Smooth muscle cell (in vitro differentiated cells): ENCODE data around the gene G6PC3. TPM values are rescaled to one million over a fixed set of nuclear protein-coding genes. Genes with fewer than 3 reads are reported as not detected.
A peak's percentile ranks its signal among the peaks of the same experiment; 100 is the strongest.

Source experiments
- DNase-seq: peaks from one replicate; lab custom pipeline; 2025; ENCODE audit not compliant: unreplicated experiment; lab: John Stamatoyannopoulos, UW
- H2AFZ ChIP-seq: fragments of 200-600 bp; sonication (generic); 2 replicates; pipeline ENCODE4 v1.6.0; 2016; ENCODE audit warnings: antibody characterized with exemption, low read depth, mild to moderate bottlenecking
- H3F3A ChIP-seq: fragments of 200-600 bp; sonication (generic); 2 replicates; pipeline ENCODE4 v1.6.0; 2017; ENCODE audit warnings: antibody characterized with exemption, low read depth
- H3K27ac ChIP-seq: fragments of 200-600 bp; sonication (generic); 2 replicates; pipeline ENCODE4 v1.5.1; 2016; ENCODE audit warnings: low read depth, mild to moderate bottlenecking
- H3K27me3 ChIP-seq: fragments of 200-600 bp; sonication (generic); 2 replicates; pipeline ENCODE4 v1.6.1; 2016; ENCODE audit warnings: low read depth, mild to moderate bottlenecking
- H3K36me3 ChIP-seq: fragments of 200-600 bp; sonication (generic); 2 replicates; pipeline ENCODE4 v1.5.1; 2016; ENCODE audit warnings: low read depth
- H3K4me1 ChIP-seq: fragments of 200-600 bp; sonication (generic); 2 replicates; pipeline ENCODE4 v1.5.1; 2016; ENCODE audit warnings: low read depth
- H3K4me2 ChIP-seq: fragments of 200-600 bp; sonication (generic); 2 replicates; pipeline ENCODE4 v1.6.0; 2016; ENCODE audit warnings: mild to moderate bottlenecking
- H3K4me3 ChIP-seq: fragments of 200-600 bp; sonication (generic); 2 replicates; pipeline ENCODE4 v1.5.1; 2016; ENCODE audit warnings: mild to moderate bottlenecking
- H3K79me2 ChIP-seq: fragments of 200-600 bp; sonication (generic); 2 replicates; pipeline ENCODE4 v1.6.0; 2016; ENCODE audit warnings: low read depth, mild to moderate bottlenecking
- H3K9ac ChIP-seq: fragments of 200-600 bp; sonication (generic); 2 replicates; pipeline ENCODE4 v1.6.0; 2016; ENCODE audit warnings: low read depth
- H3K9me3 ChIP-seq: fragments of 200-600 bp; sonication (generic); replicated peaks from 2 replicates; pipeline ENCODE4 v1.5.1; 2016; ENCODE audit warnings: low read depth
- H4K20me1 ChIP-seq: fragments of 200-600 bp; sonication (generic); 2 replicates; pipeline ENCODE4 v1.6.0; 2016; ENCODE audit warnings: low read depth
- CTCF ChIP-seq: fragments of 200-600 bp; sonication (generic); IDR thresholded peaks from 2 replicates; pipeline ENCODE4 v1.5.1; 2017; ENCODE audit warnings: borderline replicate concordance, mild to moderate bottlenecking, antibody characterized with exemption; ENCODE audit not compliant: insufficient read depth, poor library complexity, severe bottlenecking
- WGBS: methylation state at CpG from one replicate; pipeline ENCODE4 v1.1.7; 2016; ENCODE audit warnings: low lambda C conversion rate; 5-methylcytosine and 5-hydroxymethylcytosine counted together
- polyA plus RNA-seq: library from polyadenylated mRNA; unstranded; fragments of >200 nt; fragmentation: Nextera tagmentation; extraction: Ambion mirVana; gene quantifications from 2 replicates; pipeline ENCODE4 v1.2.1, GENCODE V29; 2016
- total RNA-seq: library from RNA; depleted of rRNA; stranded (reverse); fragments of >200 nt; gene quantifications from 2 replicates; pipeline ENCODE4 v1.2.3, GENCODE V29; 2014

G6PC3 gene
- total and polyA plus RNA-seq, 2 experiments from 2014 or later: 40.2 to 103 TPM

- WGBS: 22% methylated on average over 7 of the region's 8 CpGs
- H4K20me1 ChIP-seq: no peaks in the 10 kb centered on the region
- peaks cover 16% of the 10 kb centered on the region for H3F3A ChIP-seq
- H3K4me3 ChIP-seq: no peak overlapping the region
- H3K4me1 ChIP-seq: peaks cover 14% of the 10 kb centered on the region
- TF ChIP-seq CTCF: no peak
- H3K79me2 ChIP-seq: no peaks in the 10 kb centered on the region
- H3K27me3 ChIP-seq: no peaks in the 10 kb centered on the region
- H3K36me3 ChIP-seq: no peaks in the 10 kb centered on the region
- H3K27ac ChIP-seq: peak overlapping the region; percentile 93
- peak overlapping the region; percentile 88 for H3K9ac ChIP-seq
- no peaks in the 10 kb centered on the region for H3K9me3 ChIP-seq
- DNase-seq: no peak
- peak overlapping the region; percentile 72 for H3K4me2 ChIP-seq
- H2AFZ ChIP-seq: no peak overlapping the region
Observed at GRCh38 chr17:44087319-44087718, 16.8 kb downstream of the G6PC3 start.

- H3K27me3 ChIP-seq: no peaks in the 10 kb centered on the region
- peak overlapping the region; percentile 88 for H3K9ac ChIP-seq
- H3K27ac ChIP-seq: peak overlapping the region; percentile 93
- WGBS: 92% methylated on average over 15 of the region's 16 CpGs
- peaks cover 16% of the 10 kb centered on the region for H3F3A ChIP-seq
- H3K4me2 ChIP-seq: no peak overlapping the region
- no peaks in the 10 kb centered on the region for H3K9me3 ChIP-seq
- H4K20me1 ChIP-seq: no peaks in the 10 kb centered on the region
- DNase-seq: no peak
- TF ChIP-seq CTCF: no peak
- H3K79me2 ChIP-seq: no peaks in the 10 kb centered on the region
- no peak overlapping the region for H3K4me3 ChIP-seq
- H3K4me1 ChIP-seq: peaks cover 14% of the 10 kb centered on the region
- no peaks in the 10 kb centered on the region for H3K36me3 ChIP-seq
- no peak overlapping the region for H2AFZ ChIP-seq
Observed at GRCh38 chr17:44088254-44088653, 17.7 kb downstream of the G6PC3 start.

- no peak for TF ChIP-seq CTCF
- Histone ChIP-seq H4K20me1 (peaks cover 5% of the 10 kb centered on the region), H3K4me1 (peaks cover 24% of the 10 kb centered on the region), H3K9ac (no peak overlapping the region), H3K9me3 (no peaks in the 10 kb centered on the region), H3K79me2 (no peaks in the 10 kb centered on the region), H3K4me2 (no peak overlapping the region), H3K36me3 (no peaks in the 10 kb centered on the region), H3K4me3 (no peak overlapping the region), H2AFZ (no peak overlapping the region), H3F3A (peaks cover 16% of the 10 kb centered on the region), H3K27me3 (no peaks in the 10 kb centered on the region), H3K27ac (no peak overlapping the region)
- DNase-seq: no peak
- 96% methylated on average over 14 of the region's 14 CpGs for WGBS
Observed at GRCh38 chr17:44091200-44091997, 20.9 kb downstream of the G6PC3 start.

GRCh38 chr17:44092051-44092450 is 21.5 kb downstream of the G6PC3 start:
- Histone ChIP-seq H3K27ac (no peak overlapping the region), H3F3A (peaks cover 23% of the 10 kb centered on the region), H3K9ac (no peak overlapping the region), H3K36me3 (no peaks in the 10 kb centered on the region), H3K9me3 (no peaks in the 10 kb centered on the region), H3K27me3 (no peaks in the 10 kb centered on the region), H3K4me1 (peaks cover 27% of the 10 kb centered on the region), H3K4me2 (no peak overlapping the region), H4K20me1 (peaks cover 5% of the 10 kb centered on the region), H3K79me2 (no peaks in the 10 kb centered on the region), H3K4me3 (no peak overlapping the region), H2AFZ (no peak overlapping the region)
- no peak for DNase-seq
- 99% methylated on average over 11 of the region's 11 CpGs for WGBS
- no peak for TF ChIP-seq CTCF
